GM18520 (cell line): ENCODE measurements around the gene N4BP2L2.

Experiments used
- ATAC-seq: cut with Tn5 transposase; IDR thresholded peaks from one replicate; pipeline ENCODE4 v1.9.1; 2021; ENCODE audit not compliant: unreplicated experiment

Gene N4BP2L2

GRCh38 chr13:32427852-32428580 is 110.6 kb downstream of the N4BP2L2 start, which contains the start of gene N4BP2L1:
TSS of gene N4BP2L1 (minus strand) at chr13:32428130. CDS start at chr13:32428082, 48 bp downstream.
- ATAC-seq: peak; percentile 47

- ATAC-seq: no peak
These were observed 111.4 kb downstream of the N4BP2L2 start for GRCh38 chr13:32426990-32427851.

GRCh38 chr13:32426191-32426989 is 112.2 kb downstream of the N4BP2L2 start:
- peak; percentile 43 for ATAC-seq

GRCh38 chr13:32425158-32425557 is 113.4 kb downstream of the N4BP2L2 start:
- no peak for ATAC-seq

GRCh38 chr13:32423592-32423991 is 115.0 kb downstream of the N4BP2L2 start:
- no peak for ATAC-seq

- ATAC-seq: no peak
These were observed 118.7 kb downstream of the N4BP2L2 start for GRCh38 chr13:32419862-32420261.

- ATAC-seq: no peak
These were observed 120.6 kb downstream of the N4BP2L2 start for GRCh38 chr13:32417995-32418394.

- peak; percentile 40 for ATAC-seq
These were observed 123.6 kb downstream of the N4BP2L2 start for GRCh38 chr13:32415019-32415418.

GRCh38 chr13:32414580-32414979 is 124.0 kb downstream of the N4BP2L2 start:
- ATAC-seq: no peak

- no peak for ATAC-seq
These were observed 125.3 kb downstream of the N4BP2L2 start for GRCh38 chr13:32413284-32413683.

- ATAC-seq: no peak
These were observed 128.8 kb downstream of the N4BP2L2 start for GRCh38 chr13:32409561-32410421.

- ATAC-seq: no peak
These were observed 129.6 kb downstream of the N4BP2L2 start for GRCh38 chr13:32409001-32409313.

GRCh38 chr13:32408296-32409000 is 130.1 kb downstream of the N4BP2L2 start:
- ATAC-seq: no peak

GRCh38 chr13:32407854-32408253 is 130.7 kb downstream of the N4BP2L2 start:
- ATAC-seq: peak; percentile 84

- no peak for ATAC-seq
These were observed 135.5 kb downstream of the N4BP2L2 start for GRCh38 chr13:32403108-32403507.

- no peak for ATAC-seq
These were observed 147.4 kb downstream of the N4BP2L2 start for GRCh38 chr13:32391101-32391619.

GRCh38 chr13:32390484-32390883 is 148.1 kb downstream of the N4BP2L2 start:
- no peak for ATAC-seq

- ATAC-seq: no peak
These were observed 148.5 kb downstream of the N4BP2L2 start for GRCh38 chr13:32390048-32390447.

GRCh38 chr13:32385410-32385809 is 153.2 kb downstream of the N4BP2L2 start:
- no peak for ATAC-seq

GRCh38 chr13:32384702-32385101 is 153.9 kb downstream of the N4BP2L2 start:
- ATAC-seq: no peak
